ENCODE results near the gene RHOA.
A peak's percentile ranks its signal among the peaks of the same experiment; 100 is the strongest.
"Not testable (repeated sequence)": the region's sequence is repeated elsewhere in the genome, so short reads cannot be mapped to it uniquely, and the experiment has no call there.

RHOA gene

DNA sequence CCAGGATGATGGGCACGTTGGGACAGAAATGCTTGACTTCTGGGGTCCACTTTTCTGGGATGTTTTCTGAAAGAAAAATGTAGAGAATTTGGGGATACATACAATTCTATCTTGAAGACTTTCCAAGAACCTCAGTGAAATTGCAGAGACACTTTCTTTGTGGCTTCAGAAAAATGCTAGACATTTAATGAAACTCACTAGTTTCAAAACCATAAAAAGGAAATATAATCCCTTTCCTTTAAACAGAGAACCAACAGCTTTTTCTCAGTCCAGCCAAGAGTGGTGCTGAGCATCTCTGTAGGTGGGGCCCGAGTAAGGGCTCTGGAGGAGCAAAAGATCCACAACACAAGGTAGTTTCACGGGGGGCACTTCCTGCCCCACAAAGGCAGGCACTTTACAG is 49.2 kb downstream of the RHOA start:
- no peak for DNase-seq (ENCODE audit: low read depth)

DNA sequence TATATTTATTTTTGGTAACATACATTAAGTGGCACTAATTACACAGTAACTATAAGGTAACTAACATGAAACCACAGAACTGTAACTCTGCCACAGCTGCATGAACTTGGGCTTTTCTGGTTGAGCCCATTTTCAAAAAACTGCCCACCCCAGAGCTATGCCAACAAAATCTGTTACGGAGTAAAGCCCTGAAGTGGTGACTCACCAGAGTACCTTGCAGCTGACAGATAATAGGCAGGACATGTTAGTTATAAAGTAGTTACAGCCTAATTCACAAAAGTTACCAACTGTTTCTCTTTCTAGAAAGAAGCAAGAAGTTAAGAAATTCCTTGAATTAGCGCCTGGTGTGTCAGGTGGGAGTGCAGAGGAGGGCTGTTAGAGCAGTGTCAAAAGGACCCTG is 52.2 kb downstream of the RHOA start:
- DNase-seq (ENCODE audit: low read depth) = no peak

DNA sequence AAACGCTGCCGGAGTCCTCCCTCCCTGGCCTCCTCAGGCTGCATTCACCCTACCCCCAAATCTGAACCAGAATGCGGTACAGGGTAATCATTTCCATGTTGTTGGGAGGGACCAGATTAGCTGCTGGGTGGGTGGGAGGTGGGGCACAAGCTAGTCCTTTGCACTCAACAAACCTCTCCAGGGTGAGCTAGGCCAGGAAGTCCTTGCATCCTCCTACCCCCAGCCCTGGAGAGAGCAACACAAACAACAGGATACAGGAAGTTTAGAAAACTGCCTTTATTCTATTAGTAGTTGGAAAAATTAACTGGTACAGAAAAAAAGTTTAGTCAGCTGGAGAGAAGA is 52.9 kb downstream of the RHOA start:
- DNase-seq (ENCODE audit: low read depth) = no peak

DNA sequence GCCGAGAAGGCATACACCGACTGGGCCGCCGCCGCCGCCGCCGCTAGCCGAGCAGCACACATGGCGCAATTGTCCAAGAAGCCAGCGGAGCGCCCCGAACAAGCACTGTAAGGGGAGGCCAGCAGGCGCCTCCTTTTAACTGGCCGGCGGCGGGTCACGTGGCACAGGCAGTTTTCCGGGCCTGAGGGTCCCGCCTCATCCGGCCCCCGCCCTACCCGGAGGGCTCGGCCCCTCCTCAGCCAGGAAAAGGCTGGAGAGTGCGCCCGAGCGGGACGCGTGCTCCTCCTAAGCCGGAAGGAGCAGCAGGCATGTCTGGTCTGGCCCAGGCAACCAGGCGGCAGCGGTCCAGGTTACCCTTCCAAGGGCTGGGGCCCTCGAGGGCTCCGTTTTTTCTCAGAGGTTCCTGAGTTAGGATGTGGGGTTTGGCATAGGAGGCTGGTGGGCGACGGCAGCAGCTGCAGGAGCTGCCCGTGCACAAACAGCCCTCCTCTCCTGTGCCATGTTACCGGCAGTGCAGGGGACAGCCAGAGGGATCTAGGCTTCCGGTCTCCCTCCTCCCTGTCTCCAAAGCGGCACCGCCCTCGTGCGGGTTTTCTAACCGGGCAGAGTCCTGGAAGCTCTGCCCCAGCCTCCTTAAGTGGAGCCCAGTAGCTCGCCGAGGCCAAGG is 53.4 kb downstream of the RHOA start, which contains the start of gene GPX1:
Gene GPX1 (minus strand): TSS at position 137 of the 667 bp plus-strand sequence. CDS start 75 bp downstream, at position 62.
- DNase-seq (ENCODE audit: low read depth) = peak; percentile 82

DNA sequence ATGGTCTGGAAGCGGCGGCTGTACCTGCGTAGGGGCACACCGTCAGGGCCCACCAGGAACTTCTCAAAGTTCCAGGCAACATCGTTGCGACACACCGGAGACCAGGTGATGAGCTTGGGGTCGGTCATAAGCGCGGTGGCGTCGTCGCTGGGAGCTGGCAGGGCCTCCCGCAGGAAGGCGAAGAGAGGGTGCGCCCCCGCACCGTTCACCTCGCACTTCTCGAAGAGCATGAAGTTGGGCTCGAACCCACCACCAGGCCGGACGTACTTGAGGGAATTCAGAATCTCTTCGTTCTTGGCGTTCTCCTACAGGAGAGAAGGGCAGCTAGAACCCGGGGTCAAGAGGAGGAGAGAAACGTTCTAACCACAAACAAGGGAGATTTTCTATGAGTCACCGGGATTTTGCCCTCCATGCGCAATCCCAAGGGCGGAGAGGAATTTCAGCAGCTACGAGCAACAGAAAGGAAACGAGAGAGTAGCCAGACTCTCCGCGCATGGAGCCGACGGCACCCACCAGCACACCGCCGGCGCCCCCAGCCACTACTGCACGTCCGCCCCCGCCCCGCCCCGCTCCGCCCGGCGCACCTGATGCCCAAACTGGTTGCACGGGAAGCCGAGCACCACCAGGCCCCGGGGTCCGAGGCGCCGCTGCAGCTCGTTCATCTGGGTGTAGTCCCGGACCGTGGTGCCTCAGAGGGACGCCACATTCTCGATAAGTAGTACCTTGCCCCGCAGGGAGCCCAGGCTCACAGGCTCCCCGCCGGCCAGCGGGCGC is 54.1 kb downstream of the RHOA start:
- DNase-seq (ENCODE audit: low read depth) = peak; percentile 83

GRCh38 chr3:49357095-49357442 is 54.7 kb downstream of the RHOA start:
- not testable (repeated sequence) for DNase-seq (ENCODE audit: low read depth)

DNA sequence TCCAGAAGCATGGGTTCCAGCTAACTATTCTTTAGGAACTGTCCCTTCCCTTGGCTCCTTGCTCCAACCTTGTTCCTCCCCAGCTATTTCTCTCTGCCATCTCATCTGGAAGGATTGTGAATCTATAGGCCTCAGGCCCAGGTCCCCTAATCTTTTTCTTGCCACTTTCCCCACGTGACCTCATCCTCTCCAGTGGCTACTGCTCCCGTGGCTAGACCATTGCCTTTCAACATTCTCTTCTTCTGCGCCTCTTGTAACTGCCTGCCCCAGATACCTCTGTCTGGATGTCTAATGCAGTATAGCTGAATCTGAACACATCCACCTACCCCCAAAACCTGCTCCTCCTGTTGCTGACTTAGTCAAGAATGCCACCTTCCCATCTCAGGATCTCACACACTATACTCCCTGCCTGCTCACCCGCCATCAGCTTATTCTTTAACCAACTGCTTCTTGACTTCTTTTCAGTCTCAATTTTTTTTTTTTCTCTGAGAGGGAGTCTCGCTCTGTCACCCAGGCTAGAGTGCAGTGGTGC is 58.8 kb downstream of the RHOA start:
- DNase-seq (ENCODE audit: low read depth) = no peak

- no peak for DNase-seq (ENCODE audit: low read depth)
These were observed 59.5 kb downstream of the RHOA start for GRCh38 chr3:49352281-49352680.

GRCh38 chr3:49351521-49352011 is 60.2 kb downstream of the RHOA start:
- peak; percentile 51 for DNase-seq (ENCODE audit: low read depth)

DNA sequence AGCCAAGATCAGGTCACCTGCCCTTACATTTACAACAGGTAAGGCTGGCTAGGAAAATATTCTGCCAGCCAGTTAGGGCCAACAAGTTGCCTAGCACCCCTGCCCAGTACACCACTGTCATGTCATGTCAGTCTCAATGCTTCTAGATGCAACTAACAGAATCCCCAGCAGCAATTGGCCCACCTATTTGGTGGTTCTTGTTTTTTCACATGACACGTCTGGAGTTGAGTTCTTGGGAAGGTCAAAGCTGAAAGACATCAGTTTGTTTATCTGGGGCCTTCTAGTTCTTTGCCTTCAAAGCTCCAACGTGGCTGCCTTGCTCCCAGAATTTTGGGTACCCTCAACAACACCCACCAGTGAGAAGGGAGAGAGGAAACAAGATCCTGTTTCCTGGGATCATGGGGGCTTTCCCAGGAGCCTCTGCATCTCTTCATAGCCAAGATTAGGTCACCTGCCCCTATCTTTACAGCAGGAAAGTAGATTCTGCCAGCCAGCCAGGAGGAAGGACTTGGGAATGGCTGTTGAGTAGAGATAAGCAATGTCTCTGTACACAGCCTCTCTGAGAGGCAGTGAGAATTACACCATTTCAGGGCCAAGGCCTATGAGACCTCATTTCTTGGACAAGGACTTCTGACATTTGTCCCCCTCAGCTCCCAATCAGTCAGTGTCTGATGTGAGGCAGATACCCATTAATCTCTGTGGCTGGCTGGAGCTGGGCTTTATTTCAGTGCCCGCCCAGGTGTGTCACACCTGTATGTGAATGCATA is 62.2 kb downstream of the RHOA start:
- no peak for DNase-seq (ENCODE audit: low read depth)

DNA sequence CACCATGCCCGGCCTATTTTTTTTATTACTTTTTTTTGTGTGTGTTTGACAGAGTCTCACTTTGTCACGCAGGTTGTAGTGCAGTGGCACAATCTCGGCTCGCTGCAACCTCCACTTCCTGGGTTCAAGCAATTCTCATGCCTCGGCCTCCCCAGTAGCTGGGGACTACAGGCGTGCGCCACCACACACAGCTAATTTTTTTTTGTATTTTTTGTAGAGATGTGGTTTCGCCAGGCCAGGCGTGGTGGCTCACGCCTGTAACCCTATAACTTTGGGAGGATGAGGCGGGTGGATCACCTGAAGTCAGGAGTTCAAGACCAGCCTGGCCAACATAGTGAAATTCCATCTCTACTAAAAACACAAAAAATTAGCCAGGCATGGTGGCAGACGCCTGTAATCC is 63.4 kb downstream of the RHOA start:
- not testable (repeated sequence) for DNase-seq (ENCODE audit: low read depth)

- peak; percentile 41 for DNase-seq (ENCODE audit: low read depth)
These were observed 65.0 kb downstream of the RHOA start for GRCh38 chr3:49346797-49347251.

GRCh38 chr3:49343163-49343562 is 68.6 kb downstream of the RHOA start:
- DNase-seq (ENCODE audit: low read depth) = no peak

DNA sequence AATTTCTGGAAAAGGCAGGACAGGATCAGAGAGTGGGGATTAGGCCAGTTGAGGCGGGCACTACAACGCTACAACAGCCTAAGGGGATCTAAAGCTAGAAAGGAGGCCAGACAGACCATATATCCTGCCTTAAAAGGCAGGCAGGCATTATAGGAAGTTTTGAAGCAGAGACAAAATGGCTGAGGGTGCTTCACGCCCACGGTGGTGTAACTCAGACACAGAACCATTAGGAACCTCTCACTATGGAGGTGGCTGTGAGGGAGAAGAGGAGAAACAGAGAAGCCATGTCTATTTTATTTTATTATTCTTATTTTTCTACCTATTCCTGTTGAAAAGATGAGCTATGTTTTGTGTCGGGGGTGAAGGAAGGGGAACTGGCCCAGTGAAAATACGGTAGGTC is 69.8 kb downstream of the RHOA start:
- no peak for DNase-seq (ENCODE audit: low read depth)

DNA sequence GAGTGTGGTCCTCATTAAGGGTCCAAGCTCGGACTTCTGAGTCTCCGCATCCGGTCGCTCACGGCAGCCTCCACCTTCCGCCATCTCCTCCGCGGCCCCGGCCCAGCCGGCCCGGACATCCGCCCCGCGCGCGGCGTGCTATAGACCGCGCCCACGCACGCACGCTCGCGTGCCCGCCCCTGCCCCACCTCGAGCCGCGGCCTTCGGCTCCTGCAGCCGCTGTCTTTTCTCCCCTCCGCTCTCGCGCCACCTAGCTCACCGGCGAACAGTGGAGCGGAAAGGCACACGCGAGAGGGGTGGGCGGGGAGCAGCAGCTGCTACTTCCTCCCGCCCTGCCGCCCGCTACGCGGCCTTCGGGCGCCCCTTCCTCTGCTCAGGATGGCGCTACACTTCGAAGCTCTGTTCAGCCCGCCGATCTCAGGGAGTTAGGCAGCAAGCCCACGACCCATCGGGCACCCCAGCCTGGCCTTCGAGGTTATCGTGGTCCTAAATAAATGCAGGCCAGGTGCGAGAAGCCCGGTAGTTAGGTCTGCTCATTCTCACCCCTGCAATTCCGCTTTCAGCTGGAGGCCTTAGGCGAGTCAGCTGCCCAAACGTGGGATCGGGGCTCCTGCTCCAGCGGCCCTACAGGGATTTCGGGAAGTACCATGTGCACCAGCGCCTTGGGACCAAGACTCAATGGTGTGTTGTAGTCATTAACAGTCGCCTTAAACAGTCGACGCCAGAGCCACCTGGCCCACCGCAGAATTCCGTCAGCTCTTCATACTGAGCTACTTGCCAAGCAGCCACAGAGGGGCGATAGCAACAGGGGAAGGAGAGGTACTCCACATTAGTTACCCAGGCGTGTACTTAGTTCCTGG is 71.6 kb downstream of the RHOA start, which contains the start of gene USP4:
Gene USP4 (minus strand): TSS at position 113 of the 860 bp plus-strand sequence. CDS start 29 bp downstream, at position 84.
- peak; percentile 64 for DNase-seq (ENCODE audit: low read depth)

GRCh38 chr3:49339581-49339940 is 72.2 kb downstream of the RHOA start:
- DNase-seq (ENCODE audit: low read depth) = no peak

DNA sequence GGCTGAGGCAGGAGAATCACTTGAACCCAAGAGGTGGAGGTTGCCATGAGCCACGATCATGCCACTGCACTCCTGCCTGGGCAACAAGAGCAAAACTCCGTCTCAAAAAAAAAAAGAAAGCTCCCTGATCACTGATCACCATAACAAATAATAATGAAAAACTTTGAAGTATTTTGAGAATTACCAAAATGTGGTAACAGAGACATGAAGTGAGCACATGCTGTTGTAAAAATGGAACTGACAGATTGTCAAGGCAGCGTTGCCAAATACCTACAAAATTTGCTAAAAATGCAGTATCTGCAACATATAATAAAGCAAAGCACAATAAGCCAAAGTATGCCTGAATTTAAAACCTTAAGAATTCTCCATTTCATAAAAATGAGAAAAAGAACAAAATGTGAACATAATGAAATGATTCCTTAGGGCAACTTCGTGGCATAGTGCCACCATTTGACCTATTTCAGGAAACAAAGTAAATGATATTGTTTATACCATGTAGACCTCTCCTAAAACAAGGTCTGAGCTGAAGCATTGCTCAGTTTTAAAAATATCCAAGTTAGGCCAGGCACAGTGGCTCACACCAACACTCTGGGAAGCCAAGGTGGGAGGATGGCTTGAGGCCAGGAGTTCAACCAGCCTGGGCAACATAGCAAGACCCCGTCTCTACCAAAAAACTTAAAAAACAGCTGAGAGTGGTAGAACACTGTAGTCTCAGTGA is 77.7 kb downstream of the RHOA start:
- no peak for DNase-seq (ENCODE audit: low read depth)

- DNase-seq (ENCODE audit: low read depth) = no peak
These were observed 78.7 kb downstream of the RHOA start for GRCh38 chr3:49333091-49333490.

DNA sequence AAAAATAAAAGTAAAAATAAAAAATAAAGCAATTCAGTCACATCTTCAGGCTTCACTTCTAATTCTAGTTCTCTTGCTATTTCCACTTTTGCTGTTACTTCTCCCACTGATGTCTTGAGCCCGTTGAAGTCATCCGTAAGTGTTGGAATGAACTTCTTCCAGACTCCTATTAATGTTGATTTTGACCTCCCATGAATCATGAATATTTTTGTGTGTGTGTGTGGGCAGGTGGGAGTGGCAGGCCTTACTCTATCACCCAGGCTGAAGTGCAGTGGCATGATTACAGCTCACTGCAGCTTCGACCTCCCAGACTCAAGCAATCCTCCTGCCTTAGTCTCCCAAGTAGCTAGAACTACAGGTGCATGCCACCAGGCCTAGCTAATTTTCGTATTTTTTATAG is 82.6 kb downstream of the RHOA start:
- no peak for DNase-seq (ENCODE audit: low read depth)

DNA sequence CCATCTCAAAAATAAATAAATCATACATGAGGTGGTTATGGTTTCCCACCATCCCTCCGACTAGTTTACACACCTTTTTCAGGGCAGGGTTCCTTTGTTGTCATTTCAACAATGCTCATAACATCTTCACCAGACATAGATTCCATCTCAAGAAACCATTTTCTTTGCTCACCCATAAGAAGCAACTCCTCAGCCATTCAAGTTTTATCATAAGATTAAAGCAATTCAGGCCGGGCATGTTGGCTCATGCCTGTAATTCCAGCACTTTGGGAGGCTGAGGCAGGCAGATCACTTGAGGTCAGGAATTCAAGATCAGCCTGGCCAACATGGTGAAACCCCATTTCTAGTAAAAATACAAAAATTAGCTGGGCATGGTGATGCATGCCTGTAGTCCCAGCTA is 83.4 kb downstream of the RHOA start:
- DNase-seq (ENCODE audit: low read depth) = not testable (repeated sequence)

DNA sequence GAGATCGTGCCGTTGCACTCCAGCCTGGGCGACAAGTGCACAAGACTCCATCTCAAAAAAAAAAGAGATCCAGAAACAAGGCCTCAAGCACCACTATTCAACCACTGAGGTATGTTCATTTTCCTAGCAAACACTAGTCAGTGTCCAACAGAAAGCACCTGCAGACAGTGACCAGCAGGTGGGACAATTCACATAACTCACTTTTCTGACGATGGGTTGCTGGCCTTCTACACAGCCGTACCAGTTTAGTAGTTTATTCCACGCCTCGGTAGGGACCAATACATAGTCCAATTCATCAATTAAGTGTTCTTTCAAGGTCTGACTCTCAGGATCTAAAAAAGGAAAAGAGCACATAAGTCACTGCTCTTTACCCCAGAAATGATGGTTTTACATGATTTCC is 84.3 kb downstream of the RHOA start:
- DNase-seq (ENCODE audit: low read depth) = no peak
